AG10803 (cell line): ENCODE results near the gene POLD1.

ENCODE experiments used
- DNase-seq: peaks from one replicate; pipeline ENCODE4 v3.0.0; 2010; ENCODE audit warnings: low read depth
- H3K4me3 ChIP-seq: 2 replicates; pipeline ENCODE4 v1.5.1; 2011; ENCODE audit warnings: mild to moderate bottlenecking, low read length, control low read depth
- CTCF ChIP-seq: conservative IDR thresholded peaks from 2 replicates; pipeline ENCODE4 v1.5.1; 2011; ENCODE audit warnings: mild to moderate bottlenecking, low read length, control low read depth, inconsistent platforms

POLD1 gene

GRCh38 chr19:50376166-50377050, 7.7 kb upstream of the POLD1 start, which contains the start of gene NR1H2:
Gene NR1H2 (plus strand): TSS chr19:50376457. CDS start chr19:50377606, 1,149 bp downstream.
- TF ChIP-seq CTCF = no peak
- DNase-seq = peak; percentile 99
- peak within 1 kb of the TSS; percentile 97 for H3K4me3 ChIP-seq

- TF ChIP-seq CTCF = no peak
- H3K4me3 ChIP-seq = peak overlapping the region; percentile 44
- no peak for DNase-seq
Measured at GRCh38 chr19:50377051-50377461, 7.1 kb upstream of the POLD1 start.

DNA sequence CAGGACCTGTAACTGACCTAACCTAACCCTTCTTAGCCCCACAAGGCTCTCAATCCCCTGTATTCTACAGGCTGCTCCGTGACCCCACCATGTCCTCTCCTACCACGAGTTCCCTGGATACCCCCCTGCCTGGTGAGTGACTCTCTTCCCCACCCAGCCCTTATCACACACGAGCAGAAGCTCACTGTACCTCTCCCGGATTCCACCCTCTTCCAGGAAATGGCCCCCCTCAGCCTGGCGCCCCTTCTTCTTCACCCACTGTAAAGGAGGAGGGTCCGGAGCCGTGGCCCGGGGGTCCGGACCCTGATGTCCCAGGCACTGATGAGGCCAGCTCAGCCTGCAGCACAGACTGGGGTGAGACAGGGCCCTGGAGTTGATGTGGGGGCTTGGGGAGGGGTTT, 6.6 kb upstream of the POLD1 start:
- H3K4me3 ChIP-seq = no peak overlapping the region

DNA sequence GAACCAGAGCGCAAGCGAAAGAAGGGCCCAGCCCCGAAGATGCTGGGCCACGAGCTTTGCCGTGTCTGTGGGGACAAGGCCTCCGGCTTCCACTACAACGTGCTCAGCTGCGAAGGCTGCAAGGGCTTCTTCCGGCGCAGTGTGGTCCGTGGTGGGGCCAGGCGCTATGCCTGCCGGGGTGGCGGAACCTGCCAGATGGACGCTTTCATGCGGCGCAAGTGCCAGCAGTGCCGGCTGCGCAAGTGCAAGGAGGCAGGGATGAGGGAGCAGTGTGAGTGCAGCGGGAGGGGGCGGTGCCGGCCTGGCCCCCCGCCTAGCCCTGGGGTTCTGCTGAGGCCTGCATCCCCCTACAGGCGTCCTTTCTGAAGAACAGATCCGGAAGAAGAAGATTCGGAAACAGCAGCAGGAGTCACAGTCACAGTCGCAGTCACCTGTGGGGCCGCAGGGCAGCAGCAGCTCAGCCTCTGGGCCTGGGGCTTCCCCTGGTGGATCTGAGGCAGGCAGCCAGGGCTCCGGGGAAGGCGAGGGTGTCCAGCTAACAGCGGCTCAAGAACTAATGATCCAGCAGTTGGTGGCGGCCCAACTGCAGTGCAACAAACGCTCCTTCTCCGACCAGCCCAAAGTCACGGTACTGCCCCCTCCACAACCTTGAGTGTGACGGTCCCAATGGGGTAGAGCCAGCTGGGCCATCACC, 5.8 kb upstream of the POLD1 start:
- H3K4me3 ChIP-seq = no peak overlapping the region
- no peak for TF ChIP-seq CTCF

More for the DNA sequence above, 6.6 kb upstream of the POLD1 start:
- TF ChIP-seq CTCF = no peak
- no peak for DNase-seq

DNA sequence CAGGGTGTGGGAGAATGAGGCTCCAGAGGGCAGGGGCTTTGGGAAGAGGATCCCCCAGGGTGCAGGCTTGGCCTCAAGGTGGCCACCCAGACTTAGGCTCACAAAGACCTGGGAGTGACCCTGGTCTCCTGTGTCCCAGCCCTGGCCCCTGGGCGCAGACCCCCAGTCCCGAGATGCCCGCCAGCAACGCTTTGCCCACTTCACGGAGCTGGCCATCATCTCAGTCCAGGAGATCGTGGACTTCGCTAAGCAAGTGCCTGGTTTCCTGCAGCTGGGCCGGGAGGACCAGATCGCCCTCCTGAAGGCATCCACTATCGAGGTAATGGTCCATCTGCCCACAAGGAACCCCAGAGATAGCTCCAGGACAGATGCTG, 5.3 kb upstream of the POLD1 start:
- no peak for DNase-seq
- no peak overlapping the region for H3K4me3 ChIP-seq
- no peak for TF ChIP-seq CTCF

More for the DNA sequence above, 5.8 kb upstream of the POLD1 start:
- DNase-seq = no peak

GRCh38 chr19:50379602-50380001, 4.5 kb upstream of the POLD1 start:
- no peak overlapping the region for H3K4me3 ChIP-seq
- TF ChIP-seq CTCF = no peak
- DNase-seq = no peak
